DOHH2 (cell line): ENCODE measurements around the gene TNNT1.

Source experiments
- H3F3A ChIP-seq: fragments of 200-600 bp; sonication (generic), shearing (Covaris generic); 2 replicates; pipeline ENCODE4 v1.6.0; 2016; ENCODE audit warnings: antibody characterized with exemption, mild to moderate bottlenecking; ENCODE audit not compliant: control insufficient read depth, insufficient read depth
- H3K27ac ChIP-seq: fragments of 200-600 bp; sonication (generic); 2 replicates; pipeline ENCODE4 v1.5.1; 2014; ENCODE audit warnings: low read depth, mild to moderate bottlenecking, low read length, moderate library complexity
- H3K27me3 ChIP-seq: fragments of 200-600 bp; sonication (generic); 2 replicates; pipeline ENCODE4 v1.6.1; 2014; ENCODE audit warnings: mild to moderate bottlenecking, low read length, mixed read lengths; ENCODE audit not compliant: control insufficient read depth
- H3K36me3 ChIP-seq: fragments of 200-600 bp; sonication (generic); 2 replicates; pipeline ENCODE4 v1.6.1; 2014; ENCODE audit warnings: mild to moderate bottlenecking, low read length, moderate library complexity, mixed read lengths; ENCODE audit not compliant: control insufficient read depth
- H3K4me1 ChIP-seq: fragments of 200-600 bp; sonication (generic); 2 replicates; pipeline ENCODE4 v1.6.1; 2014; ENCODE audit warnings: mild to moderate bottlenecking, low read length, mixed read lengths; ENCODE audit not compliant: control insufficient read depth
- H3K4me2 ChIP-seq: fragments of 200-600 bp; sonication (generic); 2 replicates; pipeline ENCODE4 v1.6.0; 2014; ENCODE audit warnings: mild to moderate bottlenecking, low read length, moderate library complexity
- H3K4me3 ChIP-seq: fragments of 200-600 bp; sonication (generic); 2 replicates; pipeline ENCODE4 v1.5.1; 2014; ENCODE audit warnings: mild to moderate bottlenecking, low read length, mixed read lengths
- H3K79me2 ChIP-seq: fragments of 200-600 bp; sonication (generic); 2 replicates; pipeline ENCODE4 v1.6.1; 2014; ENCODE audit warnings: mild to moderate bottlenecking, low read length, mixed read lengths; ENCODE audit not compliant: control insufficient read depth
- H3K9me2 ChIP-seq: fragments of 200-600 bp; sonication (generic); replicated peaks from 2 replicates; pipeline ENCODE4 v1.6.1; 2014; ENCODE audit warnings: mild to moderate bottlenecking, low read length, mixed read lengths; ENCODE audit not compliant: control insufficient read depth
- H3K9me3 ChIP-seq: fragments of 200-600 bp; sonication (generic); 2 replicates; pipeline ENCODE4 v1.6.1; 2014; ENCODE audit warnings: antibody characterized with exemption, low read length, mixed read lengths; ENCODE audit not compliant: control insufficient read depth, insufficient read depth
- H4K20me1 ChIP-seq: fragments of 200-600 bp; sonication (generic); 2 replicates; pipeline ENCODE4 v1.6.0; 2014; ENCODE audit warnings: low read depth, mild to moderate bottlenecking, antibody characterized with exemption, low read length, moderate library complexity; ENCODE audit not compliant: control insufficient read depth, insufficient read depth
- CTCF ChIP-seq: fragments of 200-600 bp; sonication (generic); IDR thresholded peaks from one replicate; pipeline ENCODE4 v1.5.1; 2014; ENCODE audit warnings: antibody characterized with exemption, mild to moderate bottlenecking, low read depth, low read length; ENCODE audit not compliant: poor library complexity, severe bottlenecking
- EZH2phosphoT487 ChIP-seq: fragments of 200-600 bp; sonication (generic); IDR thresholded peaks from 2 replicates; pipeline ENCODE4 v1.6.1; 2017; ENCODE audit warnings: borderline replicate concordance, mild to moderate bottlenecking, antibody characterized with exemption, low read length, moderate library complexity, mixed read lengths

The TNNT1 gene

GRCh38 chr19:55095260-55096060 lies 53.5 kb downstream of the TNNT1 start:
- Histone ChIP-seq H3K27ac (no peak overlapping the region), H3K27me3 (no peaks in the 10 kb centered on the region), H3K79me2 (0 out of 2 replicates have a peak, but pooled peaks cover 3% of the 10 kb centered on the region), H3K9me2 (no peaks in the 10 kb centered on the region), H3K36me3 (peaks cover 50% of the 10 kb centered on the region), H3K9me3 (no peaks in the 10 kb centered on the region), H3K4me3 (no peak overlapping the region), H4K20me1 (0 out of 2 replicates have a peak, but pooled peaks cover 6% of the 10 kb centered on the region), H3K4me2 (no peak overlapping the region), H3F3A (no peaks in the 10 kb centered on the region), H3K4me1 (0 out of 2 replicates have a peak, but pooled peaks cover 2% of the 10 kb centered on the region)
- no peak for TF ChIP-seq CTCF
- TF ChIP-seq EZH2phosphoT487, result no peak

GRCh38 chr19:55094456-55095259 lies 54.3 kb downstream of the TNNT1 start:
- Histone ChIP-seq H3F3A (0 out of 2 replicates have a peak, but pooled peaks cover 2% of the 10 kb centered on the region), H3K4me3 (no peak overlapping the region), H4K20me1 (0 out of 2 replicates have a peak, but pooled peaks cover 6% of the 10 kb centered on the region), H3K27me3 (no peaks in the 10 kb centered on the region), H3K27ac (no peak overlapping the region), H3K4me2 (no peak overlapping the region), H3K36me3 (peaks cover 44% of the 10 kb centered on the region), H3K4me1 (0 out of 2 replicates have a peak, but pooled peaks cover 2% of the 10 kb centered on the region), H3K9me3 (no peaks in the 10 kb centered on the region), H3K9me2 (no peaks in the 10 kb centered on the region), H3K79me2 (0 out of 2 replicates have a peak, but pooled peaks cover 3% of the 10 kb centered on the region)
- TF ChIP-seq EZH2phosphoT487 (no peak), CTCF (no peak)

GRCh38 chr19:55092423-55093318 lies 56.3 kb downstream of the TNNT1 start:
- H3K4me2 ChIP-seq, result no peak overlapping the region
- H3K79me2 ChIP-seq, result no peaks in the 10 kb centered on the region
- H3K4me1 ChIP-seq, result no peaks in the 10 kb centered on the region
- H3K9me2 ChIP-seq, result no peaks in the 10 kb centered on the region
- no peaks in the 10 kb centered on the region for H3K27me3 ChIP-seq
- TF ChIP-seq CTCF (no peak), EZH2phosphoT487 (no peak)
- no peak overlapping the region for H3K27ac ChIP-seq
- H3K9me3 ChIP-seq, result no peaks in the 10 kb centered on the region
- peaks cover 5% of the 10 kb centered on the region; the same call in 1 of the 2 replicates for H3F3A ChIP-seq
- H4K20me1 ChIP-seq, result peaks cover 6% of the 10 kb centered on the region; the same call in 1 of the 2 replicates
- H3K36me3 ChIP-seq, result peaks cover 41% of the 10 kb centered on the region
- H3K4me3 ChIP-seq, result no peak overlapping the region
